HG03039 (cell line): ENCODE results near the gene ZC2HC1C.
"Not testable (repeated sequence)": the region's sequence is repeated elsewhere in the genome, so short reads cannot be mapped to it uniquely, and the experiment has no call there.

Experiments
- ATAC-seq: cut with Tn5 transposase; IDR thresholded peaks from one replicate; pipeline ENCODE4 v1.9.1; 2021; ENCODE audit warnings: mild to moderate bottlenecking, moderate library complexity; ENCODE audit not compliant: unreplicated experiment

ZC2HC1C gene

DNA sequence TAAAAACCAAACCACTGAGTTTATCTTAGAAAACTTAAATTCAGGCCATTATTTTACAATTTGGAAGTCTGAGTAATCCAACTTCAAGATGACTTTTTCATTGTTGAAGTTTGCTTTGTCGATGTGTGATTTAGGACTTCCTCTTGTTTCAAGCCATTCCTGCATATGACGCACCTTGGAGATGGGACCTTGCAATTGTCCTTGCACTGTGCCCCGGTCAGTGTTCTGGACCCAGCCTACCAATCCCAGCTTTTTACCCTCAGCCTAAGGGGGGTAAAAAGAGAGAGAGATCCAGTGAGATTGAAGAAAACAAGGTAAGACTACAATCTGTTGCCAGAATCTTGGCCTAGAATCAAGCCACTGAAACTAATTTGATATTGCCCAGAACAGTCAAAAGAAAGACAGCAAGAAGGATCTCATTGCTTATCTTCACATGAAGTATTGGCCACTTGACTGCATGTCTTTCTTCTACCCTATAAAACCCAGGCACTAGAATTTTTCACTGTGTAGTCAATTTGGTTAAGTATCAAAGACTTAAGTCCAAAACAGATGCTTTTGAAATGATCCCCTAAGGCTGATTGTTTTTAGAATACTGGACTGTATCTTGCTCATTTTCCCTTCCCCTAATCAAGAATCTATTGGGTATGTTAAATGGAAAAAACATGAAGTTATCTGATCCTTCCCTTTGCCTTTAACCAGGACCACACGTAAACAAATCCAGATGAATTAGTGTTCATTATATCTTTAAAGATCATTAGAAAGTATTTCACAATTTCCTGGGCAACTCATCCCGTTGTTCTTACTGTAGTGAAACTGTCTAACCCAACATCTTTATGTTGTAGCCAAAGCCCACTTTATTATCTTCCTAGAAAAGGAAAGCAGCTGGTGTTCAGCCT lies 15.8 kb upstream of the ZC2HC1C start:
- ATAC-seq: no peak

DNA sequence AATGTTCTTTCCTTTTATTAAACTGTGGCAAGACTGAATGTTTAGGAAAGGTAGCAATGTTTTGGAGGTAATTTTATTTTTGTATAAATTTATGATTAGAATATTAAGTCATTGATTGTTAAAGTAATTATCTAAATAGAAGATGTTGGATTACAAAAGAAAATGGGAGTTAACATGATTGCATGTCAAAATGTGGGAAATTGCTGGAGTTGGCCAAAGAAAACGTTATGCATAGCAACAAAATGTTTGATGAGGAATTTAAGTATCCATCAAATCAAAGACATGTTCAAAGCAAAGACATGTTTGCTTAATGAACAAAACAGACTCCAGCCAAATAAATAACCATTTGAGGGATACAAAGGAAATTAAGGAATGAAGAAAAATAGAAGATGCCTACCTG lies 15.0 kb upstream of the ZC2HC1C start:
- no peak for ATAC-seq

DNA sequence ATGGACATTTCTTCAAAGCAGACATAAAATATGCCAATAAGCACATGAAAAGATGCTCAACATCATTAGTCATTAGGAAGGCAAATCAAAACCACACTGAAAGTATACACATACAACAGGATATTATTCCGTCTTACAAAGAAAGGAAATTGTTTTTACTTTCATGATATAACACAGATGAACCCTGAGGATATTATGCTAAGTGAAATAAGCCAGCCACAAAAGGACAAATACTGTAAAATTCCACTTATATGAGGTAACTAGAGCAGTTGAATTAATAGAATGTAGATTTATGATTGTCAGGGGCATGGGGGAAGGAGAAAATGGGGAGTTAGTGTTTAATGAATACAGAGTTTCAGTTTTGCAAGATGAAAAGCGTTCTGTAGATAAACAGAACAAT lies 9.8 kb upstream of the ZC2HC1C start:
- no peak for ATAC-seq

DNA sequence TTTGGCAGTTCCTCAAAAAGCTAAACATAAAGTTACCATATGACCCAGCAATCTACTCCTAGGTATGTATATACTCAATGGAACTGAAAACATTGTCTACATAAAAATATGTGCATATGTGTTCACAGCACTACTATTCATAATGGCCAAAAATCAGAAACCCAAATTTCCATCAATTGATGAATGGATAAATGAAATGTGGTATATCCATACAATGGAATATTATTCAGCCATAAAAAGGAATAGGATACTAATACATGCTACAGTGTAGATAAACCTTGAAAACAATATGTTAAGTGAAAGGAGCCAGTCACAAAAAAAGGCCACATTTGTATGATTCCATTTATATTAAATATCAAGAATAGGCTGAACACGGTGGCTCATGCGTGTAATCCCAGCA lies 9.0 kb upstream of the ZC2HC1C start:
- ATAC-seq: no peak

DNA sequence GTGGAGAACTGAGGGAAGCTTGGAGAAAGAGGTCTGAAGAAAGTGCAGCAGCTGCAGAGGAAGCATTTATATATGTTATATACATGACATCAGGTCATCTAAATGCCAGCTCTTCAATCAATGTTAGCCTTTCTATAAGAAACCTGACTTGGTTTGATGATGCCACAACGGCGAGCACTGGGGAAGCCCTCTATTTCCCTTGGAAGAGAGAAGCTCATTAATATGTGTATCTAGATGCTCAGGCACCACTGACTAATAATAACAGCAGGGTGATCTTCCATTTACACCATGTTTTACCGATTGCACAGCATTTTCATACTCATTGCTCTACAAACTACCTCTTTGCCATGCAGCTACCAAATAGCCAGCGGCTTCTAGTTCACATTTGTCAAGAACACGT lies 6.4 kb upstream of the ZC2HC1C start:
- no peak for ATAC-seq

DNA sequence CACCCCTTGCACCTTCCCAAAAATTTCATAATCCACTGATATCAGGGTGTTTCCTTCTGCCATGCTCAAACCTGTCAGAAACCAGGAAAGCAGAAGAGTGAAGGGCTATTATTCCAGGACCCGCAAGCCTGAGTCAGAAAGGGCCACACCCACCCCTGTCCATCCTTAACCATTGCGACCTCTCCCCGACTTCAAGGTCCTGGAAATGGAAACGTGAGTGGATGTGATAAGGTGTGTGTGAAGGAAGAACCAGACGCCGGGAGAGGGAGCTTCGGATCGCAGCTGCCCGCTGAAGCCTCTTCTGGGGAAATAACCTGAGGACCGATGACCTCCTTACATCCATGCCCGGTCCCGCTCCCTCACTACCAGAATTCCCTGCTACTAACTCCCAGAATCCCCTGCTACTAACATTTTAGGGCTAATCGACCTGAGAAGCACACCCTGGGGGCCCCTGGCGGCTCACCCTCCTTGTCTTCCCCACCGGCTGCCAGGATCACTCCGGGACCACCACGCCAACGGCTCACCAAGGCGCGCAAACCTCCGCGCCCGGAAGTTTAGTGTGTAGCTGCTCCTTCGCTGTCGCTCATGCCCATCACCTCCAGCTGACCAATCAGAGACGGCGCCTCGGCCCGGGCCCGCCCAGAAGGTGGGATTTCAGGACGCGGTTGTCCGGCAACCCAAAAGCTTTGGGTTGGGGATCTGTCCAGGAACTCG lies 5.8 kb upstream of the ZC2HC1C start, which contains the start of gene ACYP1:
TSS of gene ACYP1 (minus strand) at position 534 of the 714 bp plus-strand sequence. CDS start at position 63, 471 bp downstream.
- ATAC-seq: peak; percentile 89

DNA sequence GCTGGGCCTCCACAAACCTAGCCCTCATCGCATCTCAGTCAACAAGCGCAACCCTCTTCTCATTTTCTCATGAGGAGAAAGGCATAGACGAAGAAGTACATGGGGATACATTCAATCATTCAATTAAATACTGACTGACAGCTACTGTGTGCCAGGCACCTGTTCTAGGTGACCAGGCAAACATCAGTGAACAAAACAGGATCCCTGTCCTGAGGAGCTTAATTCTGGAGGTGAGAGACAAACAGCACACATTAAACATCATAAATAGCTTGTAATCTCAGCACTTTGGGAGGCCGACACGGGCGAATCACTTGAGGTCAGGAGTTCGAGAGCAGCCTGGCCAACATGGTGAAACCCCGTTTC lies 5.3 kb upstream of the ZC2HC1C start:
- no peak for ATAC-seq

DNA sequence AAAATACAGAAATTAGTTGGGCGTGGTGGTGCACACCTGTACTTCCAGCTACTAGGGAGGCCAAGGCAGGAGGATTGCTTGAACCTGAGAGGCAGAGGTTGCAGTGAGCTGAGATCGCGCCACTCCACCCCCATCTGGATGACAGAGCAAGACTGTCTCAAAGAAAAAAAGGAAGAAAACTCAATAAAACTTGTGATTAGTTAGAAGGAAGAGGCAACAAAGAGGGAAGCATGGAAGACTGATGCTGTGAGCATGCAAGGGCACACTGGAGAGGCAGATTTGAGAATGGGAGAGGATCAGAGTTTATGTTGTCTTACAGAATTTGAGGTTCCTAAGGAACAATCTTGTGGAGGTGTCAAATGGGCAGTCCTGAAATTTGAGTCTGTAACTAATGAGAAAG lies 2.8 kb upstream of the ZC2HC1C start:
- no peak for ATAC-seq

DNA sequence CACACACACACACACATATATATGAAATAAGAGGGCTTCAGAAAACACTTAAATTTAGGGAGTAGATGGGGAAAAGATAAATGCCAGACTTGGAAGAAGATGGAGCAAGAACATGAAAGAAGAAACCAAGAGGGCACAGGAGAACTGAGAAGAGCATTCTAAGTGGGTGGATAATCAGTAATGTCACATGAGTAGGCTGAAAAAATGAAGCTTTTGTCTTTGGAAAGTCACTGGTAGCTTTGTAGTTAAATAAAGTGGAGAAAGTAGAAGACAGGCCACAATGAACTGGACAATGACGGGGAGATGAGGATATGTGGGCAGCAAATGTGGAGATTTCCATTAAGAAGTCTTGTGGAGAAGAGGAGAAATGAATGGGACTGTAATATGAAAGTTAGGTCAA lies 2.2 kb upstream of the ZC2HC1C start:
- no peak for ATAC-seq

DNA sequence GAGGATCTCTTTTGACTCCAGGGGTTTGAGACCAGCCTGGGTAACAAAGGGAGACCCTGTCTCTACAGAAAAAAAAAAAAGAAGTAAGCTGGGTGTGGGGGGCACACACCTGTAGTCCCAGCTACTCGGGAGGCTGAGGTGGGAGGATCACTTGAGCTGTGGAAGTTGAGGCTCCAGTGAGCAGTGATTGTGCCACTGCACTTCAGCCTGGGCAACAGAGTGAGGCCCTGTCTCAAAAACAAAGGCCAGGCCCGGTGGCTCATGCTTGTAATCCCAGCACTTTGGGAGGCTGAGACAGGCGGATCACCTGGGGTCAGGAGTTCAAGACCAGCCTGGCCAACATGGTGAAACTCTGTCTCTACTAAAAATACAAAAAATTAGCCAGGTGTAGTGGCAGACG lies 1.7 kb upstream of the ZC2HC1C start:
- ATAC-seq: not testable (repeated sequence)

DNA sequence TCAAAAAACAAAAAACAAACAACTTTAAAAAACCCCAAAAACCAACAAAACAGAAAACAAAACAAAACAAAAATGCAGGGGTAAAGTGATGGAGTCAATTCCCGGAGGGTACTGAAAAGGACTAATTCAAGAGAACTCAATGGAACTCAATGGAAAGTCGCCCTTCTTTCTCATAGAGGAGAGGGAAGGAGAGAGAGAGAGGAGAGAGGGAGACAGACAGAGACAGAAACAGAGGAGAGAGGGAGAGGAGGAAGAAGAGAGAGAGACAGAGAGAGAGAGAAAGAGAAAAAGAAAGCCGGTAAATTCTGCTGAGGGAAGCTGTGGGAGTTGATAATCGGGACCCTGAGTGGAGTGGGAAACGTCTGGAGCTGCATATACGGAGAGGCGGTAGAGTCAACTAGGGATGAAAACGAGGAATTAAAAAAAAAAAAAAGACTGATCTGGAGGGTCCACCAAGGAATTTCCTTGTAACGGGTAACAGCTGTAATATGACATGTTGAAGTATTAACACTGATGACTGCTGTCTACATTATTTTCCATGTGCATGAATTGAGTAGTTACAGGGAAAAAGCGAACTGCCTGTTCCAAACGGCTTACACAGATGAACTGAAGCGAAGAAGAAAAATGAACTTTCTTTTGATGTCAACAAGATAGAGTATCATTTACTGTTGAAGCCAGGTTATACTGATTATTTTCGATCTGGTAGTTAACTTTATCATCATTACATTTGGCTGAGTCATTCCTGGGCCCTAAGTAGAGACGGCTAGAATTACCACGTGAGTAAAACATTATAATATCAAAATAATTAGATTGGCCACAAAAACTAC lies 934 bp upstream of the ZC2HC1C start:
- ATAC-seq: no peak

DNA sequence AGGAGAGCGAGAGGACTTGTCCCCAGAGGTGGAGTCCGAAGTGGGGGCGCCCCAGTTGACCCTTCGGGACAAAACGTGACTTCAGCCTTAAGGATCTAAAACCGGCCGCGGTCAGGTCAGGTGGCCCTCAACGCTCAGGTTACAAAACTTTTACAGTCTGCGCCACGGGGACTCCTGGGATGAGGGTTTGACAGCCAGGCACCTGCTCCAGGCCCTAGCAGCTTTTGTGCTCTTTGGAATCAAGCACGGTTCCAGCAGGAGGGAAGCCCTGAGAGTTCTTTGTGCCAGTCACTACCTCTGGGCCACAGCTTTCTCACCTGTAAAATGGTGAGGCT lies 337 bp downstream of the ZC2HC1C start:
- no peak for ATAC-seq

DNA sequence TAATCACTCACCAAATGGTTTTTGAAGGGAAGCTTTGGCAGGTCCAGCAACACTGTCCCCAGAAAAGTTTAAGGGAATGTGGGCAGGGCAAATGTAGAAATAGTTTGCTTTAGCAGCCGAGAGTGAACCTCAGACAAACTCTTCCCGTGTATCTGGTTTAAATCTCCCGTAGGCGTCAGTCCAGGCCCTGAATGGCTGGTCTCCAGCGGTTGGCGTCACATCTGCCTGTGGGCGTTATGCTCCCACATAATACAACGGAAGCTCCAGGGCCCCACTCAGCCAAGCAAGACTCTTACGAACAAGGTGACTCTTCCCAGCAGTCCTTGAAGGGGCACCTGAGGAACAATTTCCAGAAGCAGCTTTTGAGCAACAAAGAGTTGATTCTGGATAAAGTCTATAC lies 942 bp downstream of the ZC2HC1C start:
- no peak for ATAC-seq

DNA sequence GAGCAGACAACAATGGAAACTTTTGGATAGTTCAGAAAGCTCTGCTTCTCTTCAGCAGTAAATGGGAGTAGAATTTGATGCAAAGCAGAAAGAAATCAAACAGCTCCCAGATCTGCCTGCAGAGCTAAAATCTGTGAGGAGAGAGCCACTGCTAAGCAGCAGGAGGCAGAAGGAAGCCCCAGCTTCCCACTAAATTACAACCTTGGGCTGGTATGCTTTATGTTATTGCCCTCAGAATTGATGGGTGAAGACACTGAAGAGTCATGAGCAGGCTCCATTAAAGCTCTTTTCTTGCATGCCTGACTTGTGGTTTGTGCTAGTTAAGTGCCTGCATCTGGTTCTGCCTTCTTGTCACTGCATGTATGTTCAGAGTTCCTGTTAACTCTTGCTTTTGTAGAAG lies 8.4 kb downstream of the ZC2HC1C start:
- ATAC-seq: no peak

DNA sequence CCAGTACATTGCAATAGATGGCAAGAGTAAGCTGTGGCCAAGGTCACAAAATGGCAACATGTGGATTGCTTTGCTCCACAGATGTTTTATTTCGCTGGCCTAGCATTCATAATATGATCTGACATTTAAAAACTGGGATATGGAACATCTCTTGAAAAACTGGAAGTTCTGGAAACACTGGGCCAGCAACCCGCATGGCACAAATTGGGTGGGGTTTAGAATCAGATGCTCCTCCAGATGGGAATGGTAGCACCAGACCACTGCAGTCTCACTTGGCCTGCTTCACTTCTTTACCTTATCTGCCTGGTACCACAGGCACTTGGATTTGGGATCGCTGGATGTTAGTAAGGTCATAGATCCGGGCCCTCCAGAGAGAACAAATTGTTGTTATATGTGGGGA lies 10.1 kb downstream of the ZC2HC1C start:
- ATAC-seq: no peak

DNA sequence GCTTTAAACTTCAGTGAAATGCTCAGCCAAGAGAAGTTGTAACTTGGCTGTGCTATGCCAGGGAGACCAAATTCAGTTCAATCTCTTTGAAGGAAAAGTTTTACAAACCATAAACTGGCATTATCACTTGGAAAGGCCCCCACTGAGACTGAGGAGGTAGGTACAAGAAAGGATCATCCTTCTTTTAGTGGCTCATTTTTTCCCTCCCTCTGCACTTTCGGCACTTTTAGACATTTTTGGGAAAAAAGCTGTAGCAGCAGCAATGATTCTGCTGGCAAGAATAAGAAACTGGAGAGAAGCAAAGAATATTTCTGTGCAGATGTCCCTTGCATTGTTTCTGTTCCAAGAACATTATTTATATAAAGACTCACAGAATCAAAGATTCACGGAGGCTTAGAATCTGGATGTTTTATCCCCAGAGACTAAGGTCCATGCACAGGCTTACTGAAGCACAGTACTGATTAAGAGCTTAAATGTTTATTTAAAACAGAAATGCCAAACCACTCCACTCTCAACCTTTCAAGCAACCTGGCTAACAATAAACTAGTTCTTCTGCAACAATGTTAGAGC lies 12.3 kb downstream of the ZC2HC1C start:
- ATAC-seq: no peak

DNA sequence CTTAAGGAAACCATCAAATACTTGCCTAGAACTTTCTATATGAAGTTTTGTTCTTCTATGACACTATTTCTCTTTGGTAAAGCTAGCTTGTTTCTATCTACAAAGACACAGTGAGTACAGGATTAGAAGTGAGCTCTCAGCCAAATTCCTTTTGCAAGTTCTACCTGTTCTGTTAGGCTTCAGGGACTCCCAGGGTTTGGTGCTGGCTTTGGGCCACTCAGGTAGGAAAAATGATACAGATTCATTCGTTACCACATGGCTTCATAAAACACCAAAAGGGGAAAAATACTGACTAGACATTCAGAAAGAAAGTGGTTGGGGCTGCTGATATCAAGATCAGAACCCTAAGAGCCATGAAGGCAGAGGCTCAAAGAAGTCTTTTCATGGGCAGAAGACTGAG lies 13.8 kb downstream of the ZC2HC1C start:
- ATAC-seq: no peak

DNA sequence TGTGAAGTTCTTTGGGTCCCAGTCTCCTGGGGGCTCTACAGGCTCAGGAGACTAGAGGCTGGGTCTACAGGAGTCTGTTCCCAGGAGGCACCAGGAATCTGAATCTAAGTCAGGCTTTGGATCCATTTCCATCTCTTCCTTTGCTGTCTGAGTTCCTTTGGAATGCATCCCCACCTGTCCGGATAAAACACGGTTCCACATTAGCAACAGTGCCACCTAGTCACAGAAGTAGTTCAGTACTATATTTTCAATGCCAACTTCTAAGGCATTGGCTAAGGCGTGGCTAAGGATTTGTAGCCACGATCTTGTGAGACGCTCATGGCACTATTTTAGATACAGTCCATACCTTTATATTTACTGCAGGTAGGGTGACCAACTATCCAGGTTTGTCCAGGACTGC lies 15.1 kb downstream of the ZC2HC1C start:
- ATAC-seq: no peak

DNA sequence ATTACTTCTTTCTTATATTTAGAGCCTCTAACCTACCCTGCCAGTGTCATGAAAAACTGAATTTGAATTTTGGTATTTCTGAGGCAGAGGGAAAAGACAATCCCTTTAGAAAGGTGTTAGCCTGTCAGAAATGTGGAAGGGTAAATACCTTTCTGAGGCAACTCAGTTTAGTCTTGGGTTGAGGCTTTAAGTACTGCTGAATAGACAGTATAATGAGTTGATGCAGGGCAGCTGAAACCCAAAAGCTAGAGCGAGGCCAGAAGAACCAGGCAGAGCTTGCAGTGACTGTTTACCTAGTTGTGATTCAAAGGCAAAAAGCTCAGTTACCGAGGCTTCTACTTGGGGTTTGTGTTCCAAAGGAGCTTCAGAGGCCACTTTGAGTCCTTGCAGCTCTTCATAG lies 18.7 kb downstream of the ZC2HC1C start:
- ATAC-seq: no peak

DNA sequence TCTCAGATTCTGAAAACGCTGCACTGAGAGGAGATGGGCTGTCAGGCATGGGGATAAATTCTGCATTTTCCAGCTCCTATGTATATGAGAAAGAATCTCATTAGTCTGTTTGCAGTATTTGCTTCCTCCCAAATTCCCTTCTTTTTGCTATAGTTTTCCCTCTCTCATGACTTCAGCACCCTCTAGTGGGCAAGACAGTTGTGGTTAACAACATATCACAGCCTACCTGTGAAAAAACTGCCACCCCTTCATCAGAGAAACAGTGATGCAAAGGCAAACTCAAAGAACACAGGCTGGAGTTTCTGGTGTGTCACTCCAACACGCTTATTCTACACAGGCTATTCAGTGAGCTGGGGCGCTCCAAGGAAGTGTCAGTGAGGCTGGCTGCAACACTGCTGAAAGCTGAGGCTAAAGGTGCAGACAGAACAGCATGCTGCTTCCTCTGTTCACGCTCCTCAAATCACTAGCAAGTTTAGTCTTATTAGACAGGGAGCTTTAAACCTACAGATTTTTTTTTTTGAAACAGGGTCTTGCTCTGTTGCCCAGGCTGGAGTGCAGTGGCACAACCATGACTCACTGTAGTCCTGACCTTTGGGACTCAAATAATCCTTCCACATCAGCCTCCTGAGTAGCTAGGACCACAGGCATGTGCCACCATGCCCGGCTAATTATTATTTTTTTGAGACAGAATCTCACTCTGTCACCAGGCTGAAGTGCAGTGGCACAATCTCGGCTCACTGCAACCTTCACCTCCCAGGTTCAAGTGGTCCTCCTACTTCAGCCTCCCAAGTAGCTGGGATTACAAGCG lies 19.3 kb downstream of the ZC2HC1C start:
- no peak for ATAC-seq
